ENCODE measurements around the gene NXNL2.

Gene NXNL2

DNA sequence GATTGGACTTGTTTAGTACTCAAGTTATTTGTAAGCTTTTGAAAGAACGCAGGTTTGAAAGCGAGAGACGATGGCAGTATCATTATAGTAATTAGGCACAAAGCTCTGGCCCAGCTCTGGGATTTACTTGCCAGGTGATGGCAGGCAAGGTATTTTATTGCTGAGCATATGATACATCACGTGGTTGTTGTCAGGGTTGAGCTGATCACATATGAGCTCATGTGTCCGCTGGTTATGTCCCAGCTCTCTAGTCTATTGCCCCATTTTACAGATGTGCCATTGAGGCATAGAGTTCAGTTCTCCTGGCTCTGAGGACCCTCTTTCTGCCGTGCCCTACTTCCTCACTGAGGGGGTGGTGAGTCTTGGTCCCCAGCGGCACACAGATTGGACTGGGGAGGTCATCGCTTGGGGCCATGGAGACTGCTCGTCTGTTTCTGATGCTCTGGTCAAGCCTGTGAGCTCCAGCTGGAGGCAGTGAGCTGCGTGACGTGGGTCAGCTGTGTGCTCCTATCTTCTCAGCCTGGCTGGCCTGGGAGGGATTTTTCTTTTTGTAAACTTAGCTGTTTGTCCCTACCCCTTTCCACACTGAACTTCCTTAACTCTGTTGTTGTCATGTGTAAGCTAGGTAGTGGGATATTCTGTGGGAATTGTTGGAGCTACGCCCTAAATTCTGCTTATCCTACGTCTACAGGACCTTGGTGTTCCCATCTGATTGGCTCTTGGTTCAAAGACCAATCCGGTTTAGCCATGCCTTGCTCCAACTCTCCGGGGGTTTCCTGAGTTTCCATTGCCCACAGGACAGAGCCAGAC lies 2.2 kb downstream of the NXNL2 start:
- Histone ChIP-seq H3K4me2 (ENCODE audit: low read length) (no peak overlapping the region), H3K27me3 (ENCODE audit: low read depth, low read length) (no peaks in the 10 kb centered on the region)
- TF ChIP-seq, protein P1, sequence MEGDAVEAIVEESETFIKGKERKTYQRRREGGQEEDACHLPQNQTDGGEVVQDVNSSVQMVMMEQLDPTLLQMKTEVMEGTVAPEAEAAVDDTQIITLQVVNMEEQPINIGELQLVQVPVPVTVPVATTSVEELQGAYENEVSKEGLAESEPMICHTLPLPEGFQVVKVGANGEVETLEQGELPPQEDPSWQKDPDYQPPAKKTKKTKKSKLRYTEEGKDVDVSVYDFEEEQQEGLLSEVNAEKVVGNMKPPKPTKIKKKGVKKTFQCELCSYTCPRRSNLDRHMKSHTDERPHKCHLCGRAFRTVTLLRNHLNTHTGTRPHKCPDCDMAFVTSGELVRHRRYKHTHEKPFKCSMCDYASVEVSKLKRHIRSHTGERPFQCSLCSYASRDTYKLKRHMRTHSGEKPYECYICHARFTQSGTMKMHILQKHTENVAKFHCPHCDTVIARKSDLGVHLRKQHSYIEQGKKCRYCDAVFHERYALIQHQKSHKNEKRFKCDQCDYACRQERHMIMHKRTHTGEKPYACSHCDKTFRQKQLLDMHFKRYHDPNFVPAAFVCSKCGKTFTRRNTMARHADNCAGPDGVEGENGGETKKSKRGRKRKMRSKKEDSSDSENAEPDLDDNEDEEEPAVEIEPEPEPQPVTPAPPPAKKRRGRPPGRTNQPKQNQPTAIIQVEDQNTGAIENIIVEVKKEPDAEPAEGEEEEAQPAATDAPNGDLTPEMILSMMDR (IDR thresholded peaks at IDR 0.05; ENCODE audit: low read depth, low read length): no peak
- TF ChIP-seq EZH2phosphoT487 (IDR thresholded peaks at IDR 0.05; ENCODE audit: low read depth): no peak

DNA sequence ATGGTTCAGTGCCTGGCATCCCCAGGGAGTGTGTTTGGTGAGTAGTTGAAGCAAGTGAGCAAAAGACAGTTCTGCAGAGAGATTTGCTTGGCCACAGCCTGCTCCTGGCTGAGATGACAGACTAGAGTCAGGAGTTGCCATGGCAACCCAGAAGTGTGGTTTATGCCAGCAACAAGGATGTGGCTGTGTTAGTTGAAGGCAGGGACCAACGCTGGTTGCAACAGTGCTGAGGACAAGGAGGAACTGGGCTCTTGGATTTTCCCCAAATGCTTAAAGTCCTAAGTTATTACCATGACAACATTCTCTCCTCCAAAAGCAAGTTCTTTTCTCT lies 2.7 kb downstream of the NXNL2 start:
- Histone ChIP-seq H3K4me2 (ENCODE audit: low read length) (no peak overlapping the region), H3K79me2 (ENCODE audit: low read length) (no peaks in the 10 kb centered on the region), H3K27ac (ENCODE audit: low read length) (no peak overlapping the region), H3K36me3 (replicated peaks; ENCODE audit: low read depth, low read length) (no peaks in the 10 kb centered on the region), H3K4me1 (ENCODE audit: low read length) (peaks cover 38% of the 10 kb centered on the region), H2AFZ (ENCODE audit: low read depth, low read length) (no peak overlapping the region), H3K4me3 (ENCODE audit: low read length) (no peak overlapping the region), H4K20me1 (ENCODE audit: insufficient read depth, low read length) (no peaks in the 10 kb centered on the region), H3K27me3 (ENCODE audit: low read depth, low read length) (no peaks in the 10 kb centered on the region), H3K9me3 (ENCODE audit: insufficient read depth, low read length) (no peaks in the 10 kb centered on the region), H3K9ac (ENCODE audit: low read length) (no peak overlapping the region)
- TF ChIP-seq EZH2phosphoT487 (IDR thresholded peaks at IDR 0.05; ENCODE audit: low read depth): no peak
- TF ChIP-seq, protein P1 (IDR thresholded peaks at IDR 0.05; ENCODE audit: low read depth, low read length): no peak

More for the DNA sequence above, 2.2 kb downstream of the NXNL2 start:
- no peaks in the 10 kb centered on the region for H3K79me2 ChIP-seq (ENCODE audit: low read length)
- no peak overlapping the region for H2AFZ ChIP-seq (ENCODE audit: low read depth, low read length)
- no peaks in the 10 kb centered on the region for H4K20me1 ChIP-seq (ENCODE audit: insufficient read depth, low read length)
- H3K4me3 ChIP-seq (ENCODE audit: low read length): no peak overlapping the region
- H3K4me1 ChIP-seq (ENCODE audit: low read length): peaks cover 36% of the 10 kb centered on the region
- no peak overlapping the region for H3K9ac ChIP-seq (ENCODE audit: low read length)
- H3K9me3 ChIP-seq (ENCODE audit: insufficient read depth, low read length): no peaks in the 10 kb centered on the region
- no peaks in the 10 kb centered on the region for H3K36me3 ChIP-seq (replicated peaks; ENCODE audit: low read depth, low read length)
- no peak overlapping the region for H3K27ac ChIP-seq (ENCODE audit: low read length)

DNA sequence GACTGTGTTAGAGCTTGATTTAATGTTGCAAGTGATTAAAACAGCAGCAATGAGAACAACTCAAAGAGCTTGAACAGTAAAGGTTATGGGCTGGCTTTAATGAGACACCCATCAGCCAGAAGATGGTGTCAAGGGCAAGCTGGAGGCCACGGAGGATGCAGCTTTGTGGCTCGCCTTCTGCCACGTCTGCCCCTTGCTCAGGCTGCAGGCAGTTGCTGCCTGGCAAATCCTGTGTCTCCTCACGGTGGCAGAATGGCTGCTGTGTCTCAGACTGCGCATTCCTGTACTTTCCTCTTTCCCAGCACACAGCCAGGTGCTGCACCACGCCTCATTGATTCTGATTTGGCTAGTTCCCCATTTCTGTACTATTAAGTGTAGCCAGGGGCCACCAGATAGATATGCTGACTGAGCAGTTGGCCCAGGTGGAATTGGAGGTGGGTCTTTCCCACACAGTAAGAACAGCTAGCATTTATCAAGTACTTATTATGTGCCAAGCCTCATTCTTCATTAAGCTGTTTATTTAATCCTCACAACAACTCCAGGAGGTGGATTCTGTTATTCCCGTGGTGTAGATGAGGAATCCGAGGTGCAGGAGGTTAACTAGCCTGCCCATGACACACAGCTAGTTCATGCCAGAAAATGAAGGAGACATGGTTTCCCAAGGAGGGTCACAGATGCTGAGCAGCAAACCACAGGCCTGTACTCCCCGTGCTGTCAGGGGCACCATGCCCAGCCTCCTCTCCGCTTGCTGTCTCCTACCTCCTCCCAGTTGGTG lies 3.5 kb downstream of the NXNL2 start:
- Histone ChIP-seq H3K36me3 (replicated peaks; ENCODE audit: low read depth, low read length) (no peaks in the 10 kb centered on the region), H3K27me3 (ENCODE audit: low read depth, low read length) (no peaks in the 10 kb centered on the region), H4K20me1 (ENCODE audit: insufficient read depth, low read length) (no peaks in the 10 kb centered on the region), H3K4me3 (ENCODE audit: low read length) (no peak overlapping the region), H3K4me2 (ENCODE audit: low read length) (peak overlapping the region; percentile 21; the same call in 1 of the 2 replicates), H3K9me3 (ENCODE audit: insufficient read depth, low read length) (no peaks in the 10 kb centered on the region), H3K27ac (ENCODE audit: low read length) (no peak overlapping the region), H3K79me2 (ENCODE audit: low read length) (no peaks in the 10 kb centered on the region), H3K4me1 (ENCODE audit: low read length) (peaks cover 38% of the 10 kb centered on the region), H2AFZ (ENCODE audit: low read depth, low read length) (no peak overlapping the region), H3K9ac (ENCODE audit: low read length) (no peak overlapping the region)
- TF ChIP-seq, protein P1 (IDR thresholded peaks at IDR 0.05; ENCODE audit: low read depth, low read length): no peak

DNA sequence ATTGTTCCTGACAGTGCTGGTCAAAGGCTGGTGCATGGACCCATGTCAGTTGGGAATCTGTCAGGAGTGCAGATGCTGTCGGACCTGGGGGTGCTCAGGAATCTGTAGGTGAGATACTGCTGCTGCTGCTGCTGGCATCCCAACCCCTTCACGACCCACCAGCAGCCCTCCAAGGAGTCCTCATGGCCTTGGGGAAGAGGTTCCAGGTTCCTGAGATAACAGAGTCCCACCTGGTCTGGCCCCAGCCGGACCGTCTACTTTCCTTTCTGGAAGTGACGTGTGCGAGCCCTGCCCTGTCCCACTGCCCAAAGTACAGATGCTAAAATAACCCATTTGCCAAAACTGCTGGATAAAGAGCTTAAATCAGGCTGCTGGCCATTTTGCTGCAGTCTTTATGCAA lies 4.3 kb downstream of the NXNL2 start:
- Histone ChIP-seq H4K20me1 (ENCODE audit: insufficient read depth, low read length) (no peaks in the 10 kb centered on the region), H3K9me3 (ENCODE audit: insufficient read depth, low read length) (no peaks in the 10 kb centered on the region), H3K27ac (ENCODE audit: low read length) (no peak overlapping the region), H3K4me2 (ENCODE audit: low read length) (peak overlapping the region; percentile 21; the same call in 1 of the 2 replicates), H3K9ac (ENCODE audit: low read length) (no peak overlapping the region), H3K27me3 (ENCODE audit: low read depth, low read length) (no peaks in the 10 kb centered on the region), H3K4me1 (ENCODE audit: low read length) (peaks cover 38% of the 10 kb centered on the region), H3K4me3 (ENCODE audit: low read length) (no peak overlapping the region), H3K79me2 (ENCODE audit: low read length) (no peaks in the 10 kb centered on the region), H2AFZ (ENCODE audit: low read depth, low read length) (no peak overlapping the region), H3K36me3 (replicated peaks; ENCODE audit: low read depth, low read length) (no peaks in the 10 kb centered on the region)
- no peak for TF ChIP-seq EZH2phosphoT487 (IDR thresholded peaks at IDR 0.05; ENCODE audit: low read depth)
